MM.1S (cell line): ENCODE results near the gene SPATA13.

Source experiments
- DNase-seq: peaks from one replicate; pipeline ENCODE4 v3.0.0-alpha.2; 2015
- H2AFZ ChIP-seq: fragments of 300-600 bp; sonication (generic); 2 replicates; pipeline ENCODE4 v1.6.0; 2016; ENCODE audit warnings: antibody characterized with exemption, low read length
- H3F3A ChIP-seq: fragments of 300-600 bp; sonication (generic); 2 replicates; pipeline ENCODE4 v1.6.1; 2016; ENCODE audit warnings: mild to moderate bottlenecking, antibody characterized with exemption, low read length, moderate library complexity, mixed read lengths; ENCODE audit not compliant: insufficient read depth
- H3K27ac ChIP-seq: fragments of 300-600 bp; sonication (generic); 2 replicates; pipeline ENCODE4 v1.5.1; 2016; ENCODE audit warnings: mild to moderate bottlenecking, low read length
- H3K27me3 ChIP-seq: fragments of 300-600 bp; sonication (generic); replicated peaks from 2 replicates; pipeline ENCODE4 v1.6.0; 2016; ENCODE audit warnings: low read length; ENCODE audit not compliant: insufficient read depth
- H3K36me3 ChIP-seq: fragments of 300-600 bp; sonication (generic); replicated peaks from 2 replicates; pipeline ENCODE4 v1.6.1; 2016; ENCODE audit warnings: mild to moderate bottlenecking, low read length, mixed read lengths; ENCODE audit not compliant: insufficient read depth
- H3K4me1 ChIP-seq: fragments of 300-600 bp; sonication (generic); 2 replicates; pipeline ENCODE4 v1.6.1; 2016; ENCODE audit warnings: low read length, mixed read lengths
- H3K4me2 ChIP-seq: fragments of 300-600 bp; sonication (generic); 2 replicates; pipeline ENCODE4 v1.6.0; 2016; ENCODE audit warnings: low read depth, low read length
- H3K4me3 ChIP-seq: fragments of 300-600 bp; sonication (generic); 2 replicates; pipeline ENCODE4 v1.5.1; 2016; ENCODE audit warnings: low read length, mixed read lengths
- H3K79me2 ChIP-seq: fragments of 300-600 bp; sonication (generic); 2 replicates; pipeline ENCODE4 v1.6.1; 2016; ENCODE audit warnings: mixed run types, low read length, mixed read lengths
- H3K9ac ChIP-seq: fragments of 300-600 bp; sonication (generic); 2 replicates; pipeline ENCODE4 v1.6.1; 2016; ENCODE audit warnings: low read length, mixed read lengths
- H3K9me2 ChIP-seq: fragments of 300-600 bp; sonication (generic); replicated peaks from 2 replicates; pipeline ENCODE4 v1.6.1; 2016; ENCODE audit warnings: mild to moderate bottlenecking, low read length, mixed read lengths; ENCODE audit not compliant: insufficient read depth
- H3K9me3 ChIP-seq: fragments of 300-600 bp; sonication (generic); replicated peaks from 2 replicates; pipeline ENCODE4 v1.6.1; 2016; ENCODE audit warnings: mild to moderate bottlenecking, low read length, mixed read lengths; ENCODE audit not compliant: insufficient read depth
- H4K20me1 ChIP-seq: fragments of 300-600 bp; sonication (generic); 2 replicates; pipeline ENCODE4 v1.6.1; 2016; ENCODE audit warnings: mild to moderate bottlenecking, low read length, moderate library complexity, mixed read lengths; ENCODE audit not compliant: insufficient read depth
- CTCF ChIP-seq: fragments of 300-600 bp; sonication (generic); IDR thresholded peaks from 2 replicates; pipeline ENCODE4 v1.5.1; 2016; ENCODE audit warnings: antibody characterized with exemption, low read length, mixed read lengths
- EZH2 ChIP-seq: fragments of 300-600 bp; sonication (generic); optimal IDR thresholded peaks from 2 replicates; pipeline ENCODE3; 2017; ENCODE audit warnings: low read depth, mild to moderate bottlenecking, antibody characterized with exemption, low read length, mixed read lengths
- EZH2phosphoT487 ChIP-seq: fragments of 300-600 bp; sonication (generic); IDR thresholded peaks from 2 replicates; pipeline ENCODE4 v1.6.1; 2018; ENCODE audit warnings: antibody characterized with exemption, low read length

The SPATA13 gene

GRCh38 chr13:24226762-24227161 is 66.2 kb downstream of the SPATA13 start:
- Histone ChIP-seq H3K27me3 (no peaks in the 10 kb centered on the region), H3K79me2 (no peaks in the 10 kb centered on the region), H3K4me2 (no peak overlapping the region), H2AFZ (no peak overlapping the region), H4K20me1 (no peaks in the 10 kb centered on the region), H3K4me3 (no peak overlapping the region), H3F3A (no peaks in the 10 kb centered on the region), H3K4me1 (no peaks in the 10 kb centered on the region), H3K9me2 (no peaks in the 10 kb centered on the region), H3K36me3 (no peaks in the 10 kb centered on the region), H3K27ac (no peak overlapping the region), H3K9me3 (no peaks in the 10 kb centered on the region), H3K9ac (no peak overlapping the region)
- TF ChIP-seq EZH2phosphoT487 (no peak), EZH2 (no peak), CTCF (no peak)
- no peak for DNase-seq

GRCh38 chr13:24228852-24229458 is 68.4 kb downstream of the SPATA13 start:
- H3K4me1 ChIP-seq: no peaks in the 10 kb centered on the region
- H3K9me2 ChIP-seq: no peaks in the 10 kb centered on the region
- no peak overlapping the region for H2AFZ ChIP-seq
- H3F3A ChIP-seq: no peaks in the 10 kb centered on the region
- H3K4me3 ChIP-seq: no peak overlapping the region
- H3K27ac ChIP-seq: no peak overlapping the region
- no peaks in the 10 kb centered on the region for H3K79me2 ChIP-seq
- peak; percentile 58 for TF ChIP-seq CTCF
- no peak for TF ChIP-seq EZH2
- H3K9me3 ChIP-seq: no peaks in the 10 kb centered on the region
- H3K27me3 ChIP-seq: no peaks in the 10 kb centered on the region
- peak; percentile 31 for DNase-seq
- no peak overlapping the region for H3K4me2 ChIP-seq
- H3K9ac ChIP-seq: no peak overlapping the region
- no peaks in the 10 kb centered on the region for H3K36me3 ChIP-seq
- H4K20me1 ChIP-seq: no peaks in the 10 kb centered on the region

GRCh38 chr13:24230428-24231072 is 70.0 kb downstream of the SPATA13 start:
- no peak overlapping the region for H2AFZ ChIP-seq
- H3K4me2 ChIP-seq: no peak overlapping the region
- no peaks in the 10 kb centered on the region for H3K79me2 ChIP-seq
- H3K4me3 ChIP-seq: no peak overlapping the region
- no peaks in the 10 kb centered on the region for H3K36me3 ChIP-seq
- H3K9ac ChIP-seq: no peak overlapping the region
- no peaks in the 10 kb centered on the region for H3K9me3 ChIP-seq
- H3K27me3 ChIP-seq: no peaks in the 10 kb centered on the region
- no peak for DNase-seq
- no peaks in the 10 kb centered on the region for H3F3A ChIP-seq
- H3K4me1 ChIP-seq: no peaks in the 10 kb centered on the region
- H3K27ac ChIP-seq: no peak overlapping the region
- no peaks in the 10 kb centered on the region for H4K20me1 ChIP-seq
- TF ChIP-seq EZH2phosphoT487 (no peak), EZH2 (no peak), CTCF (no peak)
- no peaks in the 10 kb centered on the region for H3K9me2 ChIP-seq
